SK-MEL-5 (cell line): ENCODE measurements around the gene HEATR3. TPM values are rescaled to one million over a fixed set of nuclear protein-coding genes. Genes with fewer than 3 reads are reported as not detected.

Experiments used
- small RNA-seq, 2 experiments: library from RNA; depleted of rRNA; stranded (forward); fragments of <200 nt; gene quantifications; one replicate each; pipeline ENCODE3, GENCODE V24; 2014
- total RNA-seq: library from RNA; depleted of rRNA; stranded (reverse); fragments of >200 nt; shearing (Covaris generic); gene quantifications from 2 replicates; pipeline ENCODE4 v1.2.3, GENCODE V29; 2014; rRNA removed

Gene HEATR3
- total RNA-seq, 1 experiment from 2014 or later = 31.3 TPM

Small RNA genes lying within 50 kb of the gene (small RNA-seq; reads per million reads assigned to genes)
- gene RF00017 = 0 reads per million in 2 experiments
- 0 reads per million in 2 experiments for gene RF00156
- gene RNY4P3 = 0.02 to 0.67 reads per million in 2 experiments
- 0 reads per million in 2 experiments for gene RPL10P14

Other genes starting within 250 kb of the HEATR3 start
- 0.03 TPM in 1 of 2 replicates, not detected in the other for gene ZNF423, start 209.9 kb upstream of the HEATR3 start, total RNA-seq
- gene CNEP1R1, start 40.7 kb upstream of the HEATR3 start, total RNA-seq = 21.8 and 25.2 TPM in 2 replicates
- 6.0 and 7.2 TPM in 2 replicates for gene TENT4B, start 87.3 kb downstream of the HEATR3 start, total RNA-seq
- gene ADCY7, start 200.6 kb downstream of the HEATR3 start, total RNA-seq = 4.2 and 4.4 TPM in 2 replicates